ENCODE data around the gene ANXA3.

- TF ChIP-seq POLR2A (IDR thresholded peaks at IDR 0.05; ENCODE audit: low read depth, low read length), result no peak
- no peak for TF ChIP-seq POLR2AphosphoS5 (IDR thresholded peaks at IDR 0.05; ENCODE audit: insufficient read depth, low read depth, low read length)
- no peak for TF ChIP-seq CTCF (IDR thresholded peaks at IDR 0.05; ENCODE audit: extremely low read depth in 1 of 2, insufficient read depth in 1 of 2, low read depth in 1 of 2, low read length in 2 of 2)
Measured at GRCh38 chr4:78651250-78651860, 99.8 kb downstream of the ANXA3 start.
